BLaER1 treated with 17β-estradiol and CSF1 and Interleukin-3, amounts not matched to agents 10 nM and 100 nM (cell line): ENCODE results near the gene LINGO4.

ENCODE experiments used
- H3K27ac ChIP-seq, 11 experiments: shearing (Covaris generic); formaldehyde crosslinking; 2 replicates each; pipeline ENCODE4 v1.8.1; 2022
- H3K27me3 ChIP-seq, 11 experiments: shearing (Covaris generic); formaldehyde crosslinking; 2 replicates each; pipeline ENCODE4 v1.8.1; 2022
- H3K36me3 ChIP-seq, 11 experiments: shearing (Covaris generic); formaldehyde crosslinking; 2 replicates each; pipeline ENCODE4 v1.8.1; 2022
- H3K4me1 ChIP-seq, 10 experiments: shearing (Covaris generic); formaldehyde crosslinking; 2 replicates each; pipeline ENCODE4 v1.8.1; 2022
- H3K4me2 ChIP-seq, 11 experiments: shearing (Covaris generic); formaldehyde crosslinking; 2 replicates each; pipeline ENCODE4 v1.8.1; 2022
- H3K4me3 ChIP-seq, 10 experiments: shearing (Covaris generic); formaldehyde crosslinking; 2 replicates each; pipeline ENCODE4 v1.8.1; 2022
- H3K9ac ChIP-seq, 11 experiments: shearing (Covaris generic); formaldehyde crosslinking; 2 replicates each; pipeline ENCODE4 v1.8.1; 2022
- H3K9me3 ChIP-seq, 11 experiments: shearing (Covaris generic); formaldehyde crosslinking; replicated peaks in 1 of 11; 2 replicates each; pipeline ENCODE4 v1.8.1; 2022
- H4K20me1 ChIP-seq, 11 experiments: shearing (Covaris generic); formaldehyde crosslinking; 2 replicates each; pipeline ENCODE4 v1.8.1; 2022
- Cebpa-rat ChIP-seq, 11 experiments: shearing (Covaris generic); IDR thresholded peaks; 2 replicates each; pipeline ENCODE4 v1.8.1; 2022

Gene LINGO4

DNA sequence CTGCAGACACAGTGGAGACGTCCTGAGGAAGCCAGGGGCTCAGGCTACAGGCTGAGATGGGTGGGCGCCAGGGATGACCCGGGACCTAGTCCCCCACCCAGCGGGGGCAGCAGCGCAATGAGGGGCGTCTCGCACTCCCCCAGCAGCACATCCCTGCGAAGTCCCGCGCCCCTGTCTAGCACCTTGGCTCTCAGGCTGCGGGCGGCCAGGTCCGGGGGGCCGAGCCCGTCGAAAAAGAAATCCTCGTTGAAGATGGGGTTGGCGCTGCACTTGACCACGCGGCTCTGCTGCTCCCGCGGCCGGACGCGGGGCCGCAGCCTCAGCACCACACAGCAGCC lies 32.6 kb upstream of the LINGO4 start:
- Histone ChIP-seq H3K27me3 (peaks cover 42 to 72% (median 61%) of the 10 kb centered on the region in 11 experiments), H3K27ac (peak overlapping the region in 2 of 11 experiments; percentile 35 to 41; a peak in 2 of 22 replicates), H3K9me3 (no peaks in the 10 kb centered on the region), H3K4me2 (peak overlapping the region; percentile 92 to 100 (median 98)), H4K20me1 (peaks cover 0 to 38% (median 19%) of the 10 kb centered on the region in 11 experiments; a peak in 13 of 22 replicates), H3K4me1 (peaks cover 59 to 74% (median 70%) of the 10 kb centered on the region in 10 experiments), H3K9ac (peak overlapping the region; percentile 24 to 70 (median 60); a peak in 20 of 22 replicates), H3K36me3 (no peaks in the 10 kb centered on the region), H3K4me3 (peak overlapping the region; percentile 47 to 72 (median 60))
- no peak for TF ChIP-seq Cebpa-rat (IDR thresholded peaks at IDR 0.05)

GRCh38 chr1:151837197-151837596 lies 32.0 kb upstream of the LINGO4 start:
- Histone ChIP-seq H3K9ac (peak overlapping the region in 2 of 11 experiments; percentile 17 to 70; a peak in 1 of 22 replicates), H3K4me3 (peak overlapping the region in 2 of 10 experiments; percentile 19 to 62; a peak in 2 of 20 replicates), H3K36me3 (no peaks in the 10 kb centered on the region), H4K20me1 (peaks cover 0 to 38% (median 19%) of the 10 kb centered on the region in 11 experiments; a peak in 13 of 22 replicates), H3K9me3 (no peaks in the 10 kb centered on the region), H3K4me2 (peak overlapping the region; percentile 92 to 100 (median 98)), H3K4me1 (peaks cover 65 to 80% (median 77%) of the 10 kb centered on the region in 10 experiments), H3K27ac (no peak overlapping the region; a peak in 1 of 22 replicates), H3K27me3 (peaks cover 42 to 66% (median 61%) of the 10 kb centered on the region in 11 experiments)
- no peak for TF ChIP-seq Cebpa-rat (IDR thresholded peaks at IDR 0.05)

GRCh38 chr1:151835596-151835995 lies 30.4 kb upstream of the LINGO4 start:
- H3K27ac ChIP-seq: no peak overlapping the region
- TF ChIP-seq Cebpa-rat (IDR thresholded peaks at IDR 0.05): no peak

DNA sequence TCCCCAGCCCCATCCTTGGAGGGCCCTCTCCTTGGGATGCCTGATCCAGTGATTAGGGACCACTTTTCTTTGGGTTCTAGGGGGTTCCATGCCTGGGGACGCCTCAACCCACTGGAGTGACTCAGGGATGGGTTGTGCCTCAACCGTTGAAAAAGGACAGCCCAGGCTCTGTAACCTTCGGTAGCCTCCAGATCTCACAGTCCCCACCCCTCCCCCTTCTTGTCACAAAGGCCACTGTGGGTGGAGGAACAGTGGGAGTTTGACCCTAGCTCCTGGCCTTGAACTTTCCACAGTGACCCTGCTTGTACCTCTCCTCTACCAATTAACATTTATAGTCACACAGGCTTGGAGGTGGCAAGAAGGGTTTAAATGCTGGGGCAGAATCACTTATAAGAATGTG lies 29.0 kb upstream of the LINGO4 start:
- Histone ChIP-seq H3K4me1 (peaks cover 87 to 100% (median 97%) of the 10 kb centered on the region in 10 experiments), H3K4me3 (peak overlapping the region in 1 of 10 experiments; percentile 9; a peak in 1 of 20 replicates), H3K27ac (peak overlapping the region in 2 of 11 experiments; percentile 27 to 43; a peak in 2 of 22 replicates), H3K36me3 (no peaks in the 10 kb centered on the region), H3K27me3 (peaks cover 23 to 36% (median 33%) of the 10 kb centered on the region in 11 experiments), H3K9me3 (no peaks in the 10 kb centered on the region), H4K20me1 (peaks cover 0 to 32% (median 19%) of the 10 kb centered on the region in 11 experiments; a peak in 14 of 22 replicates), H3K9ac (peak overlapping the region in 3 of 11 experiments; percentile 10 to 20 (median 19); a peak in 4 of 22 replicates), H3K4me2 (peak overlapping the region; percentile 68 to 100 (median 87))
- TF ChIP-seq Cebpa-rat (IDR thresholded peaks at IDR 0.05): no peak

More at GRCh38 chr1:151835596-151835995, 30.4 kb upstream of the LINGO4 start:
- Histone ChIP-seq H3K4me2 (peak overlapping the region in 8 of 11 experiments; percentile 37 to 100 (median 96); a peak in 13 of 22 replicates), H4K20me1 (peaks cover 0 to 37% (median 19%) of the 10 kb centered on the region in 11 experiments; a peak in 13 of 22 replicates), H3K4me3 (no peak overlapping the region), H3K36me3 (no peaks in the 10 kb centered on the region), H3K9me3 (no peaks in the 10 kb centered on the region), H3K9ac (no peak overlapping the region), H3K4me1 (peaks cover 78 to 96% (median 92%) of the 10 kb centered on the region in 10 experiments), H3K27me3 (peaks cover 37 to 50% (median 47%) of the 10 kb centered on the region in 11 experiments)

DNA sequence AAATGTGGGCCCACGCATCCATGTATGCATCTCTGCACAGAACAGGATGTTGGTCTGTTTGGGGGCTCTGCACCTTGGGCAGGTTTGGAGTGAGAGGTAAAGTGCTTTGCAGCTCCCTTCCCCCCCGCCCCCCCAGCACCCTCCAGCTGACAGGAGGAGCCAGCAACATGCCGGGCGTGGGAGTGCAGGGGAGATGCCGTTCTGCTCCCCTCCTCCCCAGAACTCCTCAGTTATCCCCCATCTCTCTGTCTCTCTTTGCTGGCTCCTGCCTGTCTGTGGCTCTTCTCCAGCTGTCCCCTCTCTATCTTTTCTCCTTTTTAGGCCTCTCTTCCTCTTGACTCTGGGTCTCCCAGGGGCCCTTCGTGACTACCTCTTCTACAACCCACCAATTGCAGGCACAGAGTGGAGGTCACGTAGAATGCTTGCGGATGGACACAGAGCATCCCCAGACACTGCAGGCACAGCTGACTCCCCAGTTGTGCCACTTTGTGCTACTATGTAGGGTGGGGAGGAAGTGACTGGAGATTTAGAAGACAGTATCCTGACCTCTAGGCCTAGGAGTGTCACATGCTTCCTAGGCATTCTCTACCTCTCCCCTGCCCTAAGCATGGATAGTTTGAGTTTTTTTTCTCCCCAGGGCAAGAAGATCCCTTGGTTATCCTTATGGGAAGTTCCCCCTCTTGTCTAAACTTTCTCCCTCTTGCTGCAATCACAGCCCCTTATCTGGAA lies 28.1 kb upstream of the LINGO4 start:
- no peak for TF ChIP-seq Cebpa-rat (IDR thresholded peaks at IDR 0.05)
- H3K4me1 ChIP-seq: peaks cover 87 to 100% (median 97%) of the 10 kb centered on the region in 10 experiments
- peaks cover 14 to 27% (median 24%) of the 10 kb centered on the region in 11 experiments for H3K27me3 ChIP-seq
- H3K36me3 ChIP-seq: no peaks in the 10 kb centered on the region
- H4K20me1 ChIP-seq: peaks cover 0 to 27% (median 14%) of the 10 kb centered on the region in 11 experiments; a peak in 13 of 22 replicates
- H3K4me3 ChIP-seq: peak overlapping the region in 1 of 10 experiments; percentile 9; a peak in 1 of 20 replicates
- H3K9me3 ChIP-seq: no peaks in the 10 kb centered on the region
- H3K27ac ChIP-seq: peak overlapping the region in 2 of 11 experiments; percentile 27 to 43; a peak in 1 of 22 replicates
- peak overlapping the region; percentile 73 to 100 (median 96) for H3K4me2 ChIP-seq
- H3K9ac ChIP-seq: 0 out of 22 replicates have a peak overlapping the region, but pooled peaks of 3 of the 11 experiments have one; percentile 10 to 20 (median 19)

DNA sequence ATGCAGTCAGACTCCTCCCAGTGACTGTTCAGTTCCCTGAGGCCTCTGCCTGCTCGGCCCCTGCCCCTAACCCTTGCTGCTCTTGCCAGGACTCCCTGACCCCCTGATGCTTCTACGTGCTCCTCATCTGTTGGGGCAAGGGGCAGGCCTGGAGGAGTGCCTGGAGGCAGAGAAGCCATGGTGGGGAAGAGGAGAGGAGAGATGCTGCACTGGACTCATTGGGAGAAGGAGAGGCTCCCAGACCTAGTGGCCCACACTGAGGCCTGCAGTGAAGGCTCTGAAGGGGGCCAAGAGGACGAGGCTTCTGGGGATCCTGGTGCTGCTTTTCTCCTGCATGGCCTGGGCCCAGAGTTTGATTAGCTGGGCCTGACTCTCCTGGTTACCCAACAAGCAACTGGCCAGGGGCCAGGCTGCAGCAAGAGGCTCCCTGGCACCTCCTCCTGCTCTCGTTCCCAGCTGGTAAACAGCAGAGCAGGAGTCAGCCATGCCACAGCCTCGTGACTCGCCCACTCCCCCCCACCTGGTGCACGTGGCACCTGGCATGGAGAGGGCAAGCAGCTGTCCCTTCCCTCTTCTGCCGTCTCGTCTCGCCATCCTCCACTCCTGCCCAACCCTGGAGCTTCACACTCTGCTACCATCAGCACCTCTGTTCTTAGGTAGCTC lies 27.2 kb upstream of the LINGO4 start:
- H3K4me2 ChIP-seq: peak overlapping the region; percentile 43 to 100 (median 96)
- peaks cover 87 to 100% (median 97%) of the 10 kb centered on the region in 10 experiments for H3K4me1 ChIP-seq
- H3K4me3 ChIP-seq: no peak overlapping the region
- no peak overlapping the region for H3K27ac ChIP-seq
- H3K27me3 ChIP-seq: peaks cover 5 to 18% (median 15%) of the 10 kb centered on the region in 11 experiments
- H3K36me3 ChIP-seq: no peaks in the 10 kb centered on the region
- no peaks in the 10 kb centered on the region for H3K9me3 ChIP-seq
- peaks cover 0 to 20% (median 5%) of the 10 kb centered on the region in 11 experiments; a peak in 12 of 22 replicates for H4K20me1 ChIP-seq
- H3K9ac ChIP-seq: no peak overlapping the region; a peak in 2 of 22 replicates
- TF ChIP-seq Cebpa-rat (IDR thresholded peaks at IDR 0.05): no peak

- Histone ChIP-seq H3K4me1 (peaks cover 84 to 100% (median 96%) of the 10 kb centered on the region in 10 experiments), H3K9ac (peak within 1 kb of the TSS in 1 of 11 experiments; percentile 19; a peak in 2 of 22 replicates), H3K36me3 (no peaks in the 10 kb centered on the region), H3K27me3 (peaks cover 0 to 10% (median 7%) of the 10 kb centered on the region in 11 experiments; a peak in 18 of 22 replicates), H4K20me1 (peaks cover 0 to 12% (median 0%) of the 10 kb centered on the region in 11 experiments; a peak in 4 of 22 replicates), H3K4me2 (peak within 1 kb of the TSS; percentile 65 to 100 (median 97)), H3K4me3 (no peak within 1 kb of the TSS), H3K27ac (no peak within 1 kb of the TSS), H3K9me3 (no peaks in the 10 kb centered on the region)
- TF ChIP-seq Cebpa-rat (IDR thresholded peaks at IDR 0.05): no peak
Observed at GRCh38 chr1:151831605-151832004, 26.4 kb upstream of the LINGO4 start, which contains the start of gene RORC. Gene RORC, minus strand, starts transcription at chr1:151831802. Its CDS starts 38 bp downstream, at chr1:151831764.

DNA sequence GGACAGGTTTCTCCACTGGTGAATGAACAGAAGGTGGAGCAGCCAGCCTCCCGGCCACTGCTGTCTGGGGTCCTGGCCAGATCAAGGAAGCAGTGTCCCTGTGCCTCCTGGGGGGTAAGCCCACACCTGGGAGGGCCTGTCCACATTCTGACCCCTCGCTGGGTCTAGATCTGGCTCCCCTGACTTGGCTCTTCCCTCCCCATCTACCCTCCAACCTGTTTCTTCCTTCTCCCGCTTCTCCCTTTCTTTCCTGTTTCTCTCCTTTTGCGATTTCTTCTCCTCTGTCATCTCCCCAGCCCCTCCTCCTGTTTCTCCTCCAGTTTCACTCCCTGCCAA lies 26.0 kb upstream of the LINGO4 start:
- no peaks in the 10 kb centered on the region for H3K36me3 ChIP-seq
- H3K27ac ChIP-seq: no peak overlapping the region
- TF ChIP-seq Cebpa-rat (IDR thresholded peaks at IDR 0.05): no peak
- peaks cover 0 to 12% (median 0%) of the 10 kb centered on the region in 11 experiments; a peak in 4 of 22 replicates for H4K20me1 ChIP-seq
- H3K4me1 ChIP-seq: peaks cover 82 to 100% (median 95%) of the 10 kb centered on the region in 10 experiments
- H3K4me3 ChIP-seq: no peak overlapping the region
- peaks cover 0 to 7% (median 4%) of the 10 kb centered on the region in 11 experiments; a peak in 9 of 22 replicates for H3K27me3 ChIP-seq
- no peak overlapping the region for H3K9ac ChIP-seq
- peak overlapping the region; percentile 44 to 100 (median 97); a peak in 21 of 22 replicates for H3K4me2 ChIP-seq
- H3K9me3 ChIP-seq: no peaks in the 10 kb centered on the region
